ENCODE measurements around the gene DBN1. TPM values are rescaled to one million over a fixed set of nuclear protein-coding genes. Genes with fewer than 3 reads are reported as not detected.
A peak's percentile ranks its signal among the peaks of the same experiment; 100 is the strongest.

Gene DBN1
- total and polyA plus RNA-seq, 9 of the 15 experiments (the other 6 are each of a cell fraction or from before 2014, with no cell fraction given): 0.25 to 87.2 (median 27.9) TPM

DNA sequence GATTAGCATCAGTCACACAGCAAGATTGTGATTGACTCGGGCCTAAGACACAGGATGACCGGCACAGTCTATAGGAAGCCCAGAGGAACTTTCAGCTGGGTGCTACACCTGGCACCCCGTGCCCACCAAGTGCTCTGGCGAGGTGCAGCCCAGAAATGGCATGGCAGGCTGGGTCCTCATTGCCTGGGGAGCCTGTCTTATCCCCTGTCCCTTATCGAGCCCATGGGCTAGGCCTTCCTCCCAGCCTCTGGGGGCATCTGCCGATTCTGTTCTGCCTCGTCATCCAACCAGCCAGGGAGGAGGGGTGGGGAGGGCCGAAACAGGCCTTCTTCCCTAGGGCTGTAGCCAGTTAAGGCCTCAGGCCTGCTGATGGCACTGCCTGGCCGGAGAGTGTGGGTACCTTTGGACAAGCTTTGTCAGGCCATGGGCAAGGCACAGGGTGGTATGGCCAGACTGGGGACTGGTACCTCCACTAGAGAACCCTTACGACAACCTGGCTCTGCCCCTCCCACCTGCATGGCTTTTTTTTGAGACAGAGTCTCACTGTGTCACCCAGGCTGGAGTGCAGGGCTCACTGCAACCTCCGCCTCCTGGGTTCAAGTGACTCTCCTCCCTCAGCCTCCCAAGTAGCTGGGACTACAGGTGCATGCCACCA, 45.4 kb downstream of the DBN1 start (continued):
- TF ChIP-seq TRIM25 (IDR thresholded peaks at IDR 0.05; ENCODE audit: borderline replicate concordance) (no peak), EWSR1 (IDR thresholded peaks at IDR 0.05; ENCODE audit: borderline replicate concordance, low read depth, partially characterized antibody) (no peak), HDAC1 (IDR thresholded peaks at IDR 0.05) (peak in 1 of 2 experiments; percentile 67; a peak in 2 of 4 replicates), HOXB6 (CRISPR knock-in tag; IDR thresholded peaks at IDR 0.05; ENCODE audit: borderline replicate concordance) (no peak), KLF6 (CRISPR knock-in tag; IDR thresholded peaks at IDR 0.05; ENCODE audit: borderline replicate concordance) (no peak), ZNF592 (IDR thresholded peaks at IDR 0.05) (peak; percentile 92; the same call in 1 of the 2 replicates), RB1 (IDR thresholded peaks at IDR 0.05; ENCODE audit: low read depth) (peak; percentile 19; the same call in 1 of the 2 replicates), CHD4 (IDR thresholded peaks at IDR 0.05; ENCODE audit: insufficient read depth, insufficient replicate concordance, low read depth, low read length, poor library complexity, severe bottlenecking) (no peak), RAD21 (CRISPR knock-in tag; conservative IDR thresholded peaks at IDR 0.05 in 1 of 2, IDR thresholded peaks at IDR 0.05 in 1 of 2) (0 out of 4 replicates have a peak, but pooled peaks of 1 of the 2 experiments have one; percentile 3), CBX1 (IDR thresholded peaks at IDR 0.05; ENCODE audit: low read depth) (no peak), SMARCA5 (IDR thresholded peaks at IDR 0.05) (0 out of 2 replicates have a peak, but pooled peaks have one; percentile 66), SIN3B (IDR thresholded peaks at IDR 0.05; ENCODE audit: low read depth) (no peak), NRF1 (conservative IDR thresholded peaks at IDR 0.05 in 1 of 2, IDR thresholded peaks at IDR 0.05 in 1 of 2) (no peak; a peak in 1 of 4 replicates), CREM (IDR thresholded peaks at IDR 0.05; ENCODE audit: low read depth) (peak; percentile 69), ILK (tag; IDR thresholded peaks at IDR 0.05; ENCODE audit: borderline replicate concordance, low read depth) (no peak), THRB (CRISPR knock-in tag; conservative IDR thresholded peaks at IDR 0.05) (no peak)
- TF ChIP-seq, protein P1, sequence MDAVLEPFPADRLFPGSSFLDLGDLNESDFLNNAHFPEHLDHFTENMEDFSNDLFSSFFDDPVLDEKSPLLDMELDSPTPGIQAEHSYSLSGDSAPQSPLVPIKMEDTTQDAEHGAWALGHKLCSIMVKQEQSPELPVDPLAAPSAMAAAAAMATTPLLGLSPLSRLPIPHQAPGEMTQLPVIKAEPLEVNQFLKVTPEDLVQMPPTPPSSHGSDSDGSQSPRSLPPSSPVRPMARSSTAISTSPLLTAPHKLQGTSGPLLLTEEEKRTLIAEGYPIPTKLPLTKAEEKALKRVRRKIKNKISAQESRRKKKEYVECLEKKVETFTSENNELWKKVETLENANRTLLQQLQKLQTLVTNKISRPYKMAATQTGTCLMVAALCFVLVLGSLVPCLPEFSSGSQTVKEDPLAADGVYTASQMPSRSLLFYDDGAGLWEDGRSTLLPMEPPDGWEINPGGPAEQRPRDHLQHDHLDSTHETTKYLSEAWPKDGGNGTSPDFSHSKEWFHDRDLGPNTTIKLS (IDR thresholded peaks at IDR 0.05; ENCODE audit: borderline replicate concordance, low read depth): no peak

Data from K562 (cell line).